Small intestine (tissue), 16 donors: Measurements from ENCODE around the gene SCP2. TPM values are rescaled to one million over a fixed set of nuclear protein-coding genes. Genes with fewer than 3 reads are reported as not detected.

Experiments
- DNase-seq, 2 donors: peaks; one replicate each; pipeline versions ENCODE4 v3.0.0 to v3.0.0-alpha.2; 2013
- FAIRE-seq: peaks from 2 replicates; lab custom pipeline; 2012; peaks lifted over from hg19 to GRCh38; lab: Jason Lieb, UNC
- H3K27ac ChIP-seq, 3 donors: one replicate each; pipeline ENCODE4 v1.5.1; 2013; ENCODE audit warnings: low read length in 2 of 3, mild to moderate bottlenecking in 2 of 3, control low read depth in 1 of 3, inconsistent platforms in 1 of 3, low read depth in 1 of 3, moderate library complexity in 1 of 3
- H3K27me3 ChIP-seq, 3 donors: one replicate each; pipeline ENCODE4 v1.6.1; 2013; ENCODE audit warnings: low read length in 3 of 3, inconsistent platforms in 1 of 3; ENCODE audit not compliant: control insufficient read depth in 3 of 3, insufficient read depth in 3 of 3
- H3K36me3 ChIP-seq, 3 donors: one replicate each; pipeline ENCODE4 v1.6.1; 2013; ENCODE audit warnings: low read length in 3 of 3, inconsistent platforms in 1 of 3, low read depth in 1 of 3, mild to moderate bottlenecking in 1 of 3, moderate library complexity in 1 of 3; ENCODE audit not compliant: control insufficient read depth in 3 of 3, insufficient read depth in 2 of 3
- H3K4me1 ChIP-seq, 3 donors: one replicate each; pipeline ENCODE4 v1.6.1; 2013; ENCODE audit warnings: low read length in 2 of 3, inconsistent platforms in 1 of 3, low read depth in 1 of 3, mild to moderate bottlenecking in 1 of 3, moderate library complexity in 1 of 3; ENCODE audit not compliant: control insufficient read depth in 3 of 3, insufficient read depth in 2 of 3
- H3K4me3 ChIP-seq, 3 donors: one replicate each; pipeline ENCODE4 v1.5.1; 2013; ENCODE audit warnings: low read length in 3 of 3, control low read depth in 1 of 3, inconsistent platforms in 1 of 3, low read depth in 1 of 3, mild to moderate bottlenecking in 1 of 3, moderate library complexity in 1 of 3
- H3K9me3 ChIP-seq, 2 donors: one replicate each; pipeline ENCODE4 v1.6.1; 2013; ENCODE audit warnings: low read depth in 1 of 2, low read length in 1 of 2; ENCODE audit not compliant: control insufficient read depth in 2 of 2, insufficient read depth in 1 of 2
- WGBS, 3 donors: extraction: QIAGEN DNeasy Blood & Tissue Kit; methylation state at CpG; one replicate each; pipeline ENCODE4 v1.1.7; 2013; 5-methylcytosine and 5-hydroxymethylcytosine counted together
- long read RNA-seq, 10 donors: transcript quantifications; one replicate each; lab custom pipeline, GENCODE V29; 2026
- polyA plus RNA-seq, 4 donors: library from polyadenylated mRNA; stranded (reverse) in 3 of 4; unstranded in 1 of 4; fragments of 200-250 nt in 3 of 4; fragments of 120-200 nt in 1 of 4; gene quantifications; one replicate each; pipeline versions ENCODE4 v1.2.1 to v1.2.3, GENCODE V29; 2013
- donor health status: healthy with polysubstance abuse.
- donor health status: control.
- donor health status: control.
- donor health status: Bipolar disorder and iron deficiency.
- donor health status: healthy.

The SCP2 gene, protein sequence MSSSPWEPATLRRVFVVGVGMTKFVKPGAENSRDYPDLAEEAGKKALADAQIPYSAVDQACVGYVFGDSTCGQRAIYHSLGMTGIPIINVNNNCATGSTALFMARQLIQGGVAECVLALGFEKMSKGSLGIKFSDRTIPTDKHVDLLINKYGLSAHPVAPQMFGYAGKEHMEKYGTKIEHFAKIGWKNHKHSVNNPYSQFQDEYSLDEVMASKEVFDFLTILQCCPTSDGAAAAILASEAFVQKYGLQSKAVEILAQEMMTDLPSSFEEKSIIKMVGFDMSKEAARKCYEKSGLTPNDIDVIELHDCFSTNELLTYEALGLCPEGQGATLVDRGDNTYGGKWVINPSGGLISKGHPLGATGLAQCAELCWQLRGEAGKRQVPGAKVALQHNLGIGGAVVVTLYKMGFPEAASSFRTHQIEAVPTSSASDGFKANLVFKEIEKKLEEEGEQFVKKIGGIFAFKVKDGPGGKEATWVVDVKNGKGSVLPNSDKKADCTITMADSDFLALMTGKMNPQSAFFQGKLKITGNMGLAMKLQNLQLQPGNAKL
- 100 to 1,000 TPM; 239 to 852 (median 427) TPM for polyA plus RNA-seq
- long read RNA-seq, donor 1, result 0 reads
- long read RNA-seq, donor 2, transcript SCP2-207 (5 exons, 894 nt), result major isoform, 31 of 39 reads
- long read RNA-seq, donor 2, transcript SCP2-203 (16 exons, 2,811 nt), result minor isoform, 6 of 39 reads
- long read RNA-seq, donor 2, partial matches to known transcripts, result 0 of 39 reads
- long read RNA-seq, donor 2, other reads (novel, unspliced or antisense), result 0 of 39 reads
- long read RNA-seq, donor 3, transcript SCP2-203 (16 exons, 2,811 nt), result minor isoform, 7 of 139 reads
- long read RNA-seq, donor 3, transcript SCP2-207 (5 exons, 894 nt), result major isoform, 58 of 139 reads
- long read RNA-seq, donor 3, partial matches to known transcripts, result 71 of 139 reads
- long read RNA-seq, donor 3, other reads (novel, unspliced or antisense), result 0 of 139 reads
- long read RNA-seq, donor 4, partial matches to known transcripts, result 0 of 1 reads
- long read RNA-seq, donor 4, other reads (novel, unspliced or antisense), result 0 of 1 reads
- long read RNA-seq, donor 5, transcript SCP2-207 (5 exons, 894 nt), result major isoform, 16 of 55 reads
- long read RNA-seq, donor 5, partial matches to known transcripts, result 36 of 55 reads
- long read RNA-seq, donor 5, other reads (novel, unspliced or antisense), result 0 of 55 reads
- long read RNA-seq, donor 6, transcript SCP2-205 (4 exons, 1,298 nt), result minor isoform, 5 of 151 reads
- long read RNA-seq, donor 6, transcript SCP2-203 (16 exons, 2,811 nt), result minor isoform, 20 of 151 reads
- long read RNA-seq, donor 6, transcript SCP2-207 (5 exons, 894 nt), result major isoform, 79 of 151 reads
- long read RNA-seq, donor 6, partial matches to known transcripts, result 45 of 151 reads
- long read RNA-seq, donor 6, other reads (novel, unspliced or antisense), result 0 of 151 reads
- long read RNA-seq, donor 7, result 0 reads
- long read RNA-seq, donor 8, transcript SCP2-207 (5 exons, 894 nt), result major isoform, 7 of 8 reads
- long read RNA-seq, donor 8, partial matches to known transcripts, result 0 of 8 reads
- long read RNA-seq, donor 8, other reads (novel, unspliced or antisense), result 0 of 8 reads
- long read RNA-seq, donor 9, transcript SCP2-207 (5 exons, 894 nt), result major isoform, 17 of 22 reads
- long read RNA-seq, donor 9, partial matches to known transcripts, result 0 of 22 reads
- long read RNA-seq, donor 9, other reads (novel, unspliced or antisense), result 0 of 22 reads
- long read RNA-seq, donor 10, transcript SCP2-203 (16 exons, 2,811 nt), result minor isoform, 19 of 117 reads
- long read RNA-seq, donor 10, transcript SCP2-207 (5 exons, 894 nt), result major isoform, 75 of 117 reads
- long read RNA-seq, donor 10, partial matches to known transcripts, result 17 of 117 reads
- long read RNA-seq, donor 10, other reads (novel, unspliced or antisense), result 0 of 117 reads

- Histone ChIP-seq H3K4me3 (peak within 1 kb of the TSS; percentile 76 to 93 (median 80)), H3K27ac (peak within 1 kb of the TSS; percentile 57 to 77 (median 74)), H3K4me1 (peaks cover 0 to 5% (median 2%) of the 10 kb centered on the region in 3 donors), H3K9me3 (no peaks in the 10 kb centered on the region), H3K27me3 (no peaks in the 10 kb centered on the region), H3K36me3 (peaks cover 0 to 2% (median 0%) of the 10 kb centered on the region in 3 donors)
- WGBS, 3 donors, result 0 to 1% (median 1%) methylated on average over 60 to 65 of the region's 65 CpGs
- peak; percentile 83 to 85 for DNase-seq
- FAIRE-seq, result no peak
These were observed at the start of gene SCP2 for GRCh38 chr1:52927212-52928014. Gene SCP2, plus strand, starts transcription at chr1:52927276. Its CDS starts 121 bp downstream, at chr1:52927397.

- Histone ChIP-seq H3K36me3 (no peaks in the 10 kb centered on the region), H3K4me1 (no peaks in the 10 kb centered on the region), H3K27ac (no peak overlapping the region), H3K4me3 (no peak overlapping the region), H3K27me3 (no peaks in the 10 kb centered on the region), H3K9me3 (no peaks in the 10 kb centered on the region)
- WGBS, 3 donors, result 78 to 93% (median 91%) methylated on average over 3 of the region's 3 CpGs
- DNase-seq (no peak), FAIRE-seq (no peak)
These were observed 49.5 kb upstream of the SCP2 start for GRCh38 chr1:52877554-52877953.

DNA sequence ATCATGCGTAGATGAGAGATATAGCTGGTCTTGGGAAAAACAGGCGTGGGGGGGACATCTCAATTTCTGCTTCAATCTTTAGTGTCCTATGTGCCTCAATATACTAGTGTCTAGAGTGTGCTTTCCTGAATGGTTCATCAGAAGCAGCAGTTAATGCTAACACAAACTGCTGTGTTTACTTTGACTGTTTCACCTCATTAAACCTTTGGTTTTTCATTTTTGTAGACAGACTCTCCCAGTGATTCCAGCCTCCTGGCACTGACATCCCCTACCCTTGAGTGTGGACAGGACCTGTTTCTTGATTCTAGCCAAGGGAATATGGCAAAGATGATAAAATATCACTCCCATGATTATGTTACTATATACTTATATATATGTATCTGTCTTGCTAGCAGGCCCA lies 46.9 kb upstream of the SCP2 start:
- no peak for DNase-seq
- 90 to 97% (median 92%) methylated on average over 2 of the region's 2 CpGs for WGBS, 3 donors
- H3K9me3 ChIP-seq, result no peaks in the 10 kb centered on the region
- no peak overlapping the region for H3K27ac ChIP-seq
- no peak overlapping the region for H3K4me3 ChIP-seq
- no peaks in the 10 kb centered on the region for H3K4me1 ChIP-seq
- H3K36me3 ChIP-seq, result no peaks in the 10 kb centered on the region
- H3K27me3 ChIP-seq, result no peaks in the 10 kb centered on the region
- FAIRE-seq, result no peak

- Histone ChIP-seq H3K4me3 (no peak overlapping the region), H3K36me3 (no peaks in the 10 kb centered on the region), H3K9me3 (no peaks in the 10 kb centered on the region), H3K27me3 (peaks cover 0 to 1% (median 0%) of the 10 kb centered on the region in 3 donors), H3K27ac (no peak overlapping the region), H3K4me1 (no peaks in the 10 kb centered on the region)
- DNase-seq, result no peak
- no peak for FAIRE-seq
- WGBS, 3 donors, result 90 to 96% (median 91%) methylated on average over 4 of the region's 4 CpGs
These were observed 39.6 kb upstream of the SCP2 start for GRCh38 chr1:52887483-52887882.

DNA sequence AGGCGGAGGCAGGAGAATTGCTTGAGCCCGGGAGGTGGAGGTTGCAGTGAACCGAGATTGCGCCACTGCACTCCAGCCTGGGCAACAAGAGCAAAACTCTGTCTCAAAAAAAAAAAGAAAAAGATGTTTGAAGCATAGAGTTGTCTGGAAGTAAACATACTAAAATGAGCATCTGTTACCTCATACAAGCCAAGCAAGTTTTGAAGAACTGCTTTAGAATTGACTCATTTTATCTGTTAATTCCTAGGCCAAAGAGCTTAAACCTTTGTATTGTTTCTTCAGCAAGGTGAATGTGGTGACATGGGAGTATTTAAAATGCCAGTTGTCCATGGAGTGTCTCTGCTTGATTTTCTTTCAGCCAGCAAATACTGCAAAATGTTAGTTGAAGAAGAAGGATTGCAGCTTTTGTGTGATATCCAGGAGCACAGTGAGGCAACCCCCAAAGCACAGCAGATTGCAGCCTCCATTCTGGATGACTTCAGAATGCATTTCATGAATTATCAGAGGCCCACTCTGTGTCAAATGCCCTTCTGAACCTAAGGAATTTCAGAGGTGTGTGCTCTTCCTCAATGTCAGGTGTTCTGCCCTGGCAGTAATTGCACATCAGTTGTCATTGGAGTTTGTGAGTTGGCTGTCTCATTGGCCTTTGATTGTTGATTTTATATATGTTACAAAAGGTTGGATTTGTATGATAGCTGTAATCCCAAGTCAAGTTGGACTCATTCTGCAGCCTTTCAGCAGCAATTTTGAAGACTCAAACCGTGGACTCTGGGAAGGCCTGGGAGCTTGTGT lies 34.5 kb upstream of the SCP2 start:
- Histone ChIP-seq H3K27me3 (peaks cover 0 to 1% (median 0%) of the 10 kb centered on the region in 3 donors), H3K36me3 (peaks cover 0 to 14% (median 2%) of the 10 kb centered on the region in 3 donors), H3K4me1 (peaks cover 0 to 13% (median 0%) of the 10 kb centered on the region in 3 donors), H3K4me3 (no peak overlapping the region), H3K27ac (peak overlapping the region in 1 of 3 donors; percentile 59), H3K9me3 (no peaks in the 10 kb centered on the region)
- 92 to 93% (median 93%) methylated on average over 5 of the region's 5 CpGs for WGBS, 3 donors
- FAIRE-seq (no peak), DNase-seq (peak in 1 of 2 donors; percentile 57)

DNA sequence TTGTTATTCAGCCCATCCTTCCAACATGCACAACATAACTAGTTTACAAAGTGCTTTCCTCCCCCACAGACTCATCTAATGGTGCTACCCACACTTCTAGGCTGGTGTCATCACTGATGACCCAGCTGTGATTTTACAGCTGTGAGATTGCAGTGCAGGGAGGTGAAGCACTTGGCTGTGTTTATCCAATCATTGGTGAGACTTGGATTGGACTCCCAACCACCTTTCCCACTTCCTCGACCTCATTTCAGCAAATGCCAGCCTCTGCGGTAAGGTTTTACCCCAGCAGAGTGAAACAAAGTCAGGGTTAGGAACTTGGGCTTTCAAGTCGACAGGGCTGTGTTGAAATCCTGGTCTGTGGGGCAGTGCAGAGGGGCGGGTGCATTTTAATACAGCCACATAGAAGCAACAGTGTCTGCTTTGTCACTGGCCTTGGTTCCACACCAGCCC lies 27.6 kb upstream of the SCP2 start:
- no peaks in the 10 kb centered on the region for H3K27me3 ChIP-seq
- FAIRE-seq, result no peak
- H3K4me1 ChIP-seq, result peaks cover 0 to 3% (median 0%) of the 10 kb centered on the region in 3 donors
- DNase-seq, result no peak
- H3K4me3 ChIP-seq, result no peak overlapping the region
- H3K36me3 ChIP-seq, result peaks cover 0 to 39% (median 5%) of the 10 kb centered on the region in 3 donors
- H3K27ac ChIP-seq, result no peak overlapping the region
- WGBS, 3 donors, result 49 to 60% (median 54%) methylated on average over 4 of the region's 4 CpGs
- H3K9me3 ChIP-seq, result no peaks in the 10 kb centered on the region
